HG03097 (cell line): ENCODE measurements around the gene PPP2R5C.

Experiments
- ATAC-seq: cut with Tn5 transposase; IDR thresholded peaks from one replicate; pipeline ENCODE4 v1.9.1; 2021; ENCODE audit not compliant: unreplicated experiment, low FRiP score

PPP2R5C gene

DNA sequence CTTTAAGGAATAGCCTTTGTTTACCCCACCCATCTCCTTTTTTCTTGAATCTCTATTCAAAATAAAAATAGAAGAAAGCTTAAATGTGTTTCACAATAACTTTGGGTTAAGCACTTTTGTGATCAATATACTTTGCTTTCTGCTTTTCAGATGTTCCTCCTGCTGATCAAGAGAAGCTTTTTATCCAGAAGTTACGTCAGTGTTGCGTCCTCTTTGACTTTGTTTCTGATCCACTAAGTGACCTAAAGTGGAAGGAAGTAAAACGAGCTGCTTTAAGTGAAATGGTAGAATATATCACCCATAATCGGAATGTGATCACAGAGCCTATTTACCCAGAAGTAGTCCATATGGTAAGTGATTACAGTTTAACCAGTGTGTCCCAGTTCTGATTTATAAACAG lies 95.0 kb downstream of the PPP2R5C start:
- no peak for ATAC-seq

- ATAC-seq, result no peak
Observed at GRCh38 chr14:101857226-101857625, 95.7 kb downstream of the PPP2R5C start.

DNA sequence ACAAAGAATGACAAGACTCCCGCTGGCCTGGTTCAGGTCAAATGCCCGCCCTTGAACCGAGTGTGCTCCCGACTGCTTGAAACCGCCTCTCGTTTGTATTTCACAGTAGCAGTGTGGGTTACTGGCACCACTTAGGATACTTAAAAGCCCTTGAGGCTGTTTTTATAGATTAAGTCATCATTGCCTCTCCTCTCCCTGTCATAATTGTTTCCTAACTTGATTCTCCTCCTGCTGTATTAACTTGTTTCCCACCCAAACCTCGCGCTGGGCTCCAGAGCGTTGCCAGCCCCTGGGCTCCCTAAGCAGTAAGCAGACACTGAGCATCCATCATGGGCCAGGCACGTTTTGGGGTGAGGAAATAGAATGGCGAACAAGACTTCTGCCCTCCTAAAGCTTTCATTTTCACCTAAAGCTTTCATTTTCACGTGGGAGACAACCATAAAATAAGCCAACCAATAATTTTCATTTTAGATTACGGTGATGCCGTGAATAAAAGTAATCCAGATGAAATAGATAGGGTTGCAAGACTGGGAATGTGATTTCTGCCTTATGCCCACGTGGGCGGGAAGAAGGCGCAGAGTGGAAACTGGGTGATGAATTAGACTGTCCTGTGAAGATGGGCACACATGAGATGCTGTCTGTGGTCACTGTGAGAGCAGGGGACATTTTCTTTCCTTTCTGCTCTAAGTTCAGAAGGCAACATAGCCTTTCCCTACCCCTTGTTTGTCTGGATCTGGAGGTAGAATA lies 97.5 kb downstream of the PPP2R5C start:
- ATAC-seq, result no peak

DNA sequence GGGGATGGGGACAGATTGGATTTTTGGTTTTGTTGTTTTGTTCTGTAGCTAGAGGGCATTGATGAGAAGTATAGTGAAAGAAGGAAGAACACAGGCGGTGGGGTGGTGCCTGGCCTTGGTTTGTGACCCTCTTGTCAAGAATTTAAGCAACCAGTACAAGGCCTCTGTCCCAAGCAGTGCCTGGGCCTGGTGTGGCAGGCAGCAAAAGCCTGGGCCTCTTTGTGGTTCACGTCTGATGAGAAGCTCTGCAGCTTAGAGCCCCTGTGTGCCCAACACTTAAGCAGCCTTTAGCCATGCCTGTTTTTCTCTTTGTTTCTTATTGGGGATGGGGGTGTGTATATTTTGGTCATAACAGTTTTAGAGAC lies 98.0 kb downstream of the PPP2R5C start:
- ATAC-seq, result no peak

DNA sequence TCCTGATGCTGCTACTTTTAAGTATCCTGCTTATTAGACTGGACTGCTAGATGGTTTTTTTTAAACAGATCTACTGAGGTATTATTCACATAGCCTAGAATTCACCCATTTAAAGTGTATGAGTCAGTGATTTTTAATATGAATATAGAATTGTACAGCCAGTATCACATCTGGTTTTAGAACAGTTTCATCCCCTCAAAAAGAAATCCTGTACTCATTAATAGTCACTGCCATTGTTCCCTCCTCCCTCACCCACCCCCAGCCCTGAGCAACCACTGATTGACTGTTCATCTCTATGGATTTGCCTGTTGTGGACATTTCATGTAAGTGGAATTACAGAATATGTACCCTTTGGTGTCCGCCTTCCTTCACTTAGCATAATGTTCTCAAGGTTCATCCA lies 98.4 kb downstream of the PPP2R5C start:
- no peak for ATAC-seq

GRCh38 chr14:101861464-101861863 lies 100.0 kb downstream of the PPP2R5C start:
- no peak for ATAC-seq

DNA sequence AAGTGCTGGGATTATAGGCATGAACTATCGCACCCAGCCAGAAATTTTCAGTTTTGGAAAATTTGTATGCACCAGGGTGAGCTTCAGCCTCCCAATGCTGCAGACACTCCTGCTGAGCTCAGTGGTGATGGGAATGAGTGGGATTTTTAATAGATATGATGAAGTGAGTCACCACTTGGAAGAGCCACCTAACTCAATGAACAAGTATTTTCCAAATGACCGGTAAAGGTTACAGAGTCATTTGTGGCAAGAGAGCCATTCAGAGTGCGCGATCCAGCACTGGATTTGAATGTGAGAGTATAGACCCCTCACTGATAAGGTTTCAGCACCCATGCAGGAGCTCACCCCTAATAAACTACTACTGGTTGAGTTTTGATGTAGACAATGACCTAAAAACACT lies 100.7 kb downstream of the PPP2R5C start:
- ATAC-seq, result no peak

GRCh38 chr14:101862711-101863110 lies 101.2 kb downstream of the PPP2R5C start:
- no peak for ATAC-seq

DNA sequence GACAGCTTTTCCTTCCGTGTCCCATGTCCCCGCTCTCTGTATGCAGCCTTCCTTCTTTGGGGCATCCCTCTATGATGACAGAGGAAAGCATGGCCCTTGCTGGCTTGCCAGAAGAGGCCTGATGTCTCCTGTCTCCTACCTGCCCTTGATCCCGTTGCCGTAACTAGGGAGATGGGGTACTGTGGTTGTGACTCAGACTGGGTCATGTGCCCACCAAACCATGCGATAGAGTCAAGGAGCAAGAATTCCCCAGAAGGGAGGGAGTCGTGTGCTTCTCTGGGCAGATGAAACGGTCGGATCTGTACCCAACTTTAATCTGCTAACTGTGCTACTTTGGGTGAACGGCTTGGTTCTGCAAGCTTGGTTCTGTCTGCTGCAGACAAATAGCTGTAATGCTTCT lies 103.8 kb downstream of the PPP2R5C start:
- ATAC-seq, result no peak

- no peak for ATAC-seq
Observed at GRCh38 chr14:101867854-101868253, 106.3 kb downstream of the PPP2R5C start.

- ATAC-seq, result no peak
Observed at GRCh38 chr14:101869217-101869616, 107.7 kb downstream of the PPP2R5C start.

DNA sequence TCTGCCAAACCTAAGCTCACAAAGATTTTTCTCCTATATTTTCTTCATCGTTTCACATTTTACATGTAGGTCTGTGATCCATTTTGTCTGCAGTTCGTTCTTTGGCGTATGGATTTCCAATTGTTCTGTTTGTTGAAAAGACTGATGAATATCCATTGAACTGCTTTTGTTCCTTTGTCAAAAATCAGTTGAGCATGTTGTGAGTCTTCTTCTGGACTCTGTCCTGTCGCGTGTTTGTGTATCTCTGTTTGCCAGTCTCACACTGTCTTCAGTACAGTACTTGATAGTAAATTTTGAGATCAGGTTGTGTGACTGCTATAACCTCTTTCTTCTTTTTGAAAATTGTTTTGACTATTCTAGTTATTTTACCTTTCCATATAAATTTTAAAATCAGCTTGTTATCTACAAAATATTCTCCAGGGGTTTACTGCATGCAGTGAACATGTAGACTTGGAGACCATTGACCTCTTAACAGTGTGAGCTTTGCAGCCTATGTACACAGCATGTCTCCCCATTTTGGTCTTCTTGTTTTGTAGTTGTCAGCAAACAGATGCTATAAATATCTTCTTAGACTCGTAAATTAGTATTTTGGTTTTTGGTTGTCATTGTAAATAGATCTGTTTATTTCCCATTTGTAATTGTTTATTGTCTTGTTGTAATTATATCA lies 108.9 kb downstream of the PPP2R5C start:
- no peak for ATAC-seq

- no peak for ATAC-seq
Observed at GRCh38 chr14:101872346-101872745, 110.8 kb downstream of the PPP2R5C start.

- ATAC-seq, result no peak
Observed at GRCh38 chr14:101873076-101873825, 111.7 kb downstream of the PPP2R5C start.

GRCh38 chr14:101873991-101874390 lies 112.5 kb downstream of the PPP2R5C start:
- no peak for ATAC-seq

DNA sequence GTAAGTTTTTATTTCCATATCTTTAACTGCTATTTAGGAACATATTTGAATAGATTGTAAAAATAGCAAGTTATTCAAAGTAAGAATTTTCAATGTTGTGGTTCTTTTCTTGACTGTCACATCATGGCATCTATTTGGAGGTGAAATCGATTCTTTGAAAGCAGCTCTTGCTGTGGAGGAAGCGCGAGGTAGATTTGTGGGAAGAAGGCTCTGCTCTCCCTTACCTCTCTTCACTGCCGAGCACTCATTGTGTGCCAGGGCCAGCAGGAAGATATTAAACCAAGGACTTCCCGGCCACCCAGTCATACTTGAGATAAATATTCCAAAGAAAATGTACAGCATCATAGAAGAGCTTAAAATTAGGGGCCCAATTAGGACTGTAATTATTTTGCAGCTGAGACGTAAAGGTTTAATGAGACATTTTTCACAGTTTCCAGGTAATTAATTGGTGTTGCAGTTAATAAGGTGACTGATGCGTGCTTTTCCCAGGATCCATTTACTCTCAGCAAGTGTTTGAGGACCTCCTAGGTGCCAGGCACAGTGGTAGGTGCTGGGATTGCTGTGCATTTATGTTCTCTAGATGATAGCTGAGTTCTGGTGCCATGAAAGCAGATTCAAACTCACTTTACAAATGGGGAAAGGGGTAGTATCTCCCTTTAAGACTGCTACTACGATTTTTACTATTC lies 113.7 kb downstream of the PPP2R5C start:
- ATAC-seq, result no peak

- peak; percentile 38 for ATAC-seq
Observed at GRCh38 chr14:101875727-101876554, 114.4 kb downstream of the PPP2R5C start.

- ATAC-seq, result peak; percentile 67
Observed at GRCh38 chr14:101876555-101876938, 115.0 kb downstream of the PPP2R5C start.

DNA sequence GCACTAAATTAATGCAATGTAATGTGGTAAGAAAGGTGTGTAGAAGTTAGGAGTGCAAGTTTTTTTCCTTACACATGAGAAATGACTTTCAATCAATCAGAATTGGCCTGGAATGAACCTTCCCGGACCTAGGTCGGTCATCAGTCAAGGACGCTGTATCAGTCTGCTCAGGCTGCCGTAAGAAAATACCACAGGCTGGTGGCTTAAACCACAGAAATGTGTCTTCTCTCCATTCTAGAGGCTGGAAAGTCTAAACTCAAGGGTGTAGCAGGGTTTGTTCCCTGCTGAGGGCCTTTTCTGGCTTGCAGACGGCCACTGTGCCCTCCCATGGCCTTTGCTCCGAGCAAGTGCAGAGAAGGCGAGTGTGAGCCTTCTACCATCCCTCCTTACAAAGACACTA lies 116.3 kb downstream of the PPP2R5C start:
- ATAC-seq, result no peak

DNA sequence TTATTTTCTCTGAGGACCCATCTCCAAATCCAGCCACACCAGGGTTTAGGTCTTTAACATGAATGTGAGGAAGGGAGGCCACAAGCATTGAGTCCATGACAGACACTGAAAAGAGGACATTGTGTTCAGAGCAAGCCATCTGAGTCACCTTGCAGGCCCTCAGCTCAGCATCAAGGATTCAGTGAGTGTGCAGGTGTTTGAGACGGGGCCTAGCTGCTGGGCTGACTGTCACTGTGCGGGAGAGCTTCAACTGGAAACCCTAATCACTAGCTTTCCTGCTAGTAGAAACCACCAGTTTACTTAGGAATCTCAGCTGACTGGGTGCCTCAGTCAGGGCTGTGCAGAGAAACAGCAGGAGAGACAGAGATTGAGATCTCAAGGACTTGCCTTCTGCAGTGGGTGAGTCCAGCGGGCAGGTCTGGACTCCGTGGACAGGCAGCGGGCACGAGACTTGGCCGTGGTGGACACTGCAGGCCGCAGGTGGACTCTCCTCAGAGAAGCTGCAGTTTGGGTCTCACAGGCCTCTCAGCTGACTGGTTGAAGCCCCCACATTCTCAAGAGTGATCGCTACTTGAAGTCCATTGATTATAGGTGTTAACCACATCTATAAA lies 116.8 kb downstream of the PPP2R5C start:
- no peak for ATAC-seq
